GM12878 (cell line): ENCODE data around the gene FAS. TPM values are rescaled to one million over a fixed set of nuclear protein-coding genes. Genes with fewer than 3 reads are reported as not detected.

ENCODE experiments used
- ATAC-seq: fragments of 200-7000 bp; cut with Tn5 transposase; 3 replicates; pipeline ENCODE4 v1.9.1; 2020; ENCODE audit warnings: mild to moderate bottlenecking, moderate library complexity
- BruUV-seq: library from RNA; stranded (reverse); fragments of 400-500 nt; replicated peaks from 2 replicates; lab custom pipeline; 2021; lab: Mats Ljungman, UMichigan
- CTCF ChIA-PET: fragments of 300-600 bp; sonication (Branson Sonifier 250); formaldehyde crosslinking; extraction: SDS; loops from one replicate; lab custom pipeline; 2021; ENCODE audit warnings: inconsistent platforms; lab: Yijun Ruan, JAX
- POLR2A ChIA-PET: fragments of 350-600 bp; formaldehyde crosslinking; extraction: SDS; loops from one replicate; lab custom pipeline; 2021; ENCODE audit warnings: inconsistent platforms; lab: Charles Lee
- RAD21 ChIA-PET: fragments of 300-600 bp; sonication (Branson Sonifier 250); formaldehyde crosslinking; loops from one replicate; lab custom pipeline; 2023; ENCODE audit warnings: antibody characterized with exemption; ENCODE audit not compliant: unreplicated experiment; lab: Charles Lee
- SMC1A ChIA-PET: fragments of 300-600 bp; sonication (Branson Sonifier 250); formaldehyde crosslinking; loops from one replicate; lab custom pipeline; 2023; ENCODE audit not compliant: unreplicated experiment, uncharacterized antibody; lab: Charles Lee
- DNase-seq: peaks from one replicate; pipeline ENCODE4 v3.0.0-alpha.2; 2011; ENCODE audit warnings: low read depth, low spot score
- FAIRE-seq: peaks from 3 replicates; lab custom pipeline; 2011; peaks lifted over from hg19 to GRCh38; lab: Jason Lieb, UNC
- H2AFZ ChIP-seq: 2 replicates; pipeline ENCODE4 v1.6.0; 2011; ENCODE audit warnings: low read depth, low read length, control low read depth; ENCODE audit not compliant: control insufficient read depth
- H3K27ac ChIP-seq: 2 replicates; pipeline ENCODE4 v1.5.1; 2011; ENCODE audit warnings: control low read depth; ENCODE audit not compliant: control insufficient read depth, insufficient read depth
- H3K27me3 ChIP-seq, 2 experiments: replicated peaks in 1 of 2; 2 replicates each; pipeline versions ENCODE4 v1.6.0 to v1.6.1; 2011; ENCODE audit warnings: low read length in 1 of 2; ENCODE audit not compliant: control insufficient read depth in 2 of 2, insufficient read depth in 2 of 2
- H3K36me3 ChIP-seq, 2 experiments: 2 replicates each; pipeline ENCODE4 v1.5.1; 2011; ENCODE audit warnings: low read length in 1 of 2; ENCODE audit not compliant: control insufficient read depth in 2 of 2, insufficient read depth in 2 of 2
- H3K4me1 ChIP-seq: 2 replicates; pipeline ENCODE4 v1.6.1; 2011; ENCODE audit warnings: mild to moderate bottlenecking, low read length, moderate library complexity, mixed read lengths; ENCODE audit not compliant: control insufficient read depth, insufficient read depth
- H3K4me2 ChIP-seq: 2 replicates; pipeline ENCODE4 v1.6.0; 2011; ENCODE audit warnings: control low read depth; ENCODE audit not compliant: control insufficient read depth, insufficient read depth
- H3K4me3 ChIP-seq: fragments of 200-600 bp; sonication (generic); 2 replicates; pipeline ENCODE4 v1.5.1; 2016
- H3K79me2 ChIP-seq: 2 replicates; pipeline ENCODE4 v1.6.0; 2011; ENCODE audit warnings: low read length; ENCODE audit not compliant: control insufficient read depth, insufficient read depth
- H3K9ac ChIP-seq: 2 replicates; pipeline ENCODE4 v1.8.0; 2011; ENCODE audit warnings: low read length, control low read depth, mixed read lengths; ENCODE audit not compliant: control insufficient read depth, insufficient read depth
- H3K9me3 ChIP-seq: replicated peaks from 3 replicates; pipeline ENCODE4 v1.5.1; 2011; ENCODE audit warnings: mild to moderate bottlenecking, low read length; ENCODE audit not compliant: control insufficient read depth, insufficient read depth
- H4K20me1 ChIP-seq: 2 replicates; pipeline ENCODE4 v1.6.0; 2011; ENCODE audit not compliant: control insufficient read depth, insufficient read depth
- DPF2 ChIP-seq: fragments of 450-650 bp; IDR thresholded peaks from 2 replicates; pipeline ENCODE4 v1.6.1; 2017; ENCODE audit warnings: mild to moderate bottlenecking
- MEF2B ChIP-seq: fragments of 450-650 bp; IDR thresholded peaks from 2 replicates; pipeline ENCODE4 v1.6.1; 2018; ENCODE audit warnings: mild to moderate bottlenecking, moderate library complexity; ENCODE audit not compliant: partially characterized antibody, poor library complexity, severe bottlenecking
- MTA2 ChIP-seq: fragments of 450-650 bp; IDR thresholded peaks from 2 replicates; pipeline ENCODE4 v1.6.1; 2016; ENCODE audit warnings: low read depth, mild to moderate bottlenecking, moderate library complexity
- PAX8 ChIP-seq: fragments of 450-650 bp; IDR thresholded peaks from 2 replicates; pipeline ENCODE4 v1.6.1; 2017; ENCODE audit warnings: mild to moderate bottlenecking, moderate library complexity
- POU2F2 ChIP-seq: IDR thresholded peaks from 3 replicates; pipeline ENCODE4 v1.6.1; 2011; ENCODE audit warnings: low read depth, mild to moderate bottlenecking, low read length, borderline replicate concordance
- SPI1 ChIP-seq: IDR thresholded peaks from 2 replicates; pipeline ENCODE4 v1.6.1; 2011; ENCODE audit warnings: low read depth, mild to moderate bottlenecking, low read length, moderate library complexity, borderline replicate concordance; ENCODE audit not compliant: insufficient read depth
- WGBS: methylation state at CpG from one replicate; pipeline ENCODE4 v1.1.6; 2016; ENCODE audit warnings: low lambda C conversion rate; ENCODE audit not compliant: insufficient replicate concordance, insufficient coverage; ENCODE audit errors: missing lambda C conversion rate; 5-methylcytosine and 5-hydroxymethylcytosine counted together
- in situ Hi-C: fragments of 300-500 bp; cut with MboI; formaldehyde crosslinking; loops from 9 replicates; pipeline ENCODE4 v1.14.3; 2018; ENCODE audit warnings: mixed read lengths
- intact Hi-C: fragments of 100-400 bp; cut with micrococcal nuclease; formaldehyde crosslinking; loops from one replicate; pipeline ENCODE4 v1.14.2; 2022; ENCODE audit not compliant: unreplicated experiment
- polyA plus RNA-seq, 11 experiments: library from polyadenylated mRNA; depleted of rRNA in 4 of 11; unstranded in 6 of 11; stranded (reverse) in 5 of 11; fragments of >200 nt; fragmentation: Nextera tagmentation in 4 of 11; fragmentation: Illumina TruSeq in 1 of 11; extraction: Ambion mirVana in 4 of 11; extraction: Trizol in 1 of 11; gene quantifications; 1 replicate in 1 of 11; 2 replicates in 10 of 11; pipeline versions ENCODE4 v1.2.1 to v1.2.3, GENCODE V29; 2011 to 2016; ENCODE audit warnings: inconsistent platforms in 2 of 11, missing spikeins in 2 of 11, low read depth in 1 of 11
- total RNA-seq, 4 experiments: library from RNA; depleted of rRNA in 3 of 4; stranded (reverse); fragments of >200 nt in 3 of 4; fragmentation: Illumina TruSeq in 1 of 4; extraction: Trizol in 1 of 4; gene quantifications; 2 replicates each; pipeline versions ENCODE4 v1.2.1 to v1.2.3, GENCODE V29; 2013 to 2021
- TF ChIP-seq, protein P1 (sequence below): fragments of 450-650 bp; IDR thresholded peaks from 2 replicates; pipeline ENCODE4 v1.6.1; 2016; ENCODE audit warnings: mild to moderate bottlenecking
- TF ChIP-seq, protein P2 (sequence below): fragments of 450-650 bp; IDR thresholded peaks from 2 replicates; pipeline ENCODE4 v1.6.1; 2014; ENCODE audit warnings: mild to moderate bottlenecking
- TF ChIP-seq, protein P3 (sequence below): IDR thresholded peaks from 2 replicates; pipeline ENCODE4 v1.6.1; 2011; ENCODE audit warnings: mild to moderate bottlenecking, low read depth, low read length, moderate library complexity; ENCODE audit not compliant: insufficient replicate concordance

FAS gene
- total and polyA plus RNA-seq, 10 of the 15 experiments (the other 5 are each of a cell fraction or from before 2014, with no cell fraction given), result 50.1 to 147 (median 69.9) TPM

DNA sequence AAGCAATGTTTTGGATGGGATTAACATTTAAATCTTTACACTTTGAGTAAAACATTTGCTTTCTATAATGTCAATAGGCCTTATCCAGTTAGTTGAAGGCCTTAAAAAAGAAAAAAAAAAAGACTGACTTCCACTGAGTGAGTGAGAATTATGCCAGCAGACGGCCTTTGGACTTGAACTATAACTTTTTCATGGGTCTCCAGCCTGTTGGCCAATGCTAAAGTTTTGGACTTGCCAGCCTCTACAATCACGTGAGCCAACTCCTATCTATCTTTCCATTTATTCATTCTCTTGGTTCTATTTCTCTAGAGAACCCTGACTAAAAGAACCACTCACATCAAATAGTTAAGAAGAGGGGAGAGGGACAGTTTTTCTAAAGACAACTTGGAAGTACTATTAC lies 2.8 kb upstream of the FAS start:
- H3K9ac ChIP-seq, result no peak overlapping the region
- intact Hi-C loops (loop anchor here (1.0 kb wide), 1 partner anchor 53 kb away; no protein-coding TSS in a partner anchor), in situ Hi-C loops (no loop called here)
- H3K4me1 ChIP-seq, result peaks cover 10% of the 10 kb centered on the region
- H3K4me2 ChIP-seq, result peak overlapping the region; percentile 45
- ChIA-PET CTCF (interaction anchor here (0.6 to 10.6 kb wide), 54 partner anchors 8 to 745 kb away, joined by 3 to 250 read pairs (median 6); partner anchors contain the start of genes CH25H, IFIT5 and STAMBPL1), SMC1A (interaction anchor here (0.6 to 8.7 kb wide), 30 partner anchors 9 to 423 kb away, joined by 3 to 114 read pairs (median 5); partner anchors contain the start of gene CH25H), RAD21 (interaction anchor here (0.7 to 2.1 kb wide), 32 partner anchors 8 to 261 kb away, joined by 3 to 39 read pairs (median 5); partner anchors contain the start of gene CH25H), POLR2A (interaction anchor here (1.0 to 1.8 kb wide), 5 partner anchors 9 to 55 kb away, joined by 3 to 8 read pairs (median 5); no protein-coding TSS in a partner anchor)
- H3K27ac ChIP-seq, result peak overlapping the region; percentile 7; the same call in 1 of the 2 replicates
- BruUV-seq, result no TSS peak
- H3K4me3 ChIP-seq, result no peak overlapping the region
- no peaks in the 10 kb centered on the region for H4K20me1 ChIP-seq
- H3K79me2 ChIP-seq, result peaks cover 42% of the 10 kb centered on the region
- DNase-seq, result no peak
- no peak overlapping the region for H2AFZ ChIP-seq
- ATAC-seq, result no peak
- no peaks in the 10 kb centered on the region for H3K9me3 ChIP-seq
- no peak for FAIRE-seq
- no peaks in the 10 kb centered on the region for H3K36me3 ChIP-seq
- WGBS, result 55% methylated on average over 2 of the region's 2 CpGs
- no peaks in the 10 kb centered on the region for H3K27me3 ChIP-seq
- TF ChIP-seq PAX8, result no peak

DNA sequence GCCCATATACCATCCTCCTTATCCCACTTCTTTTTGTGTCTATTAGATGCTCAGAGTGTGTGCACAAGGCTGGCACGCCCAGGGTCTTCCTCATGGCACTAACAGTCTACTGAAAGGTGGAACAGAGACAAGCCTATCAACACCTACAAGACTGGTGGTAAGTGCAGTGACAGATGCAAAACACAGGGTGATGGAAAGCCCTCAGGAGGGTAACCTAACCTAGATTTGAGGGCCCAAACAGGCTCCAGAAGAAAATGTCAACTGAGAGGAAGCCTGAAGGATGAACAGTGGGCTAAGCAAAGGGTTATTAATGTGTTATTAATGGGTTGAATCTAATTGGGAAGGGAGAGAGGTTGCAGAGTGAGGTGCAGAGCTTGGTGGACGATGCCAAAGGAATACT lies 1.2 kb upstream of the FAS start:
- Histone ChIP-seq H3K9ac (no peak overlapping the region), H3K9me3 (no peaks in the 10 kb centered on the region), H4K20me1 (no peaks in the 10 kb centered on the region), H3K36me3 (no peaks in the 10 kb centered on the region), H3K27ac (no peak overlapping the region), H3K4me3 (peak overlapping the region; percentile 83), H3K27me3 (no peaks in the 10 kb centered on the region), H3K4me1 (peaks cover 10% of the 10 kb centered on the region), H3K4me2 (peak overlapping the region; percentile 81), H3K79me2 (peaks cover 58% of the 10 kb centered on the region), H2AFZ (no peak overlapping the region)
- intact Hi-C loops (no loop called here), in situ Hi-C loops (no loop called here)
- RAD21 ChIA-PET, result interaction anchor here (1.1 to 9.1 kb wide), 13 partner anchors 10 to 255 kb away, joined by 3 to 66 read pairs (median 10); no protein-coding TSS in a partner anchor
- 41% methylated on average over 2 of the region's 2 CpGs for WGBS
- SMC1A ChIA-PET, result interaction anchor here (0.7 to 8.7 kb wide), 22 partner anchors 9 to 343 kb away, joined by 3 to 114 read pairs (median 4); no protein-coding TSS in a partner anchor
- FAIRE-seq (no peak), DNase-seq (no peak), ATAC-seq (peak; percentile 9)
- POLR2A ChIA-PET, result interaction anchor here (1.1 to 4.7 kb wide), 10 partner anchors 9 to 174 kb away, joined by 3 to 27 read pairs (median 8); no protein-coding TSS in a partner anchor
- TF ChIP-seq MTA2 (peak; percentile 35; the same call in 1 of the 2 replicates), MEF2B (peak; percentile 57), POU2F2 (peak; percentile 53; the same call in 1 of the 3 replicates), DPF2 (no peak), SPI1 (peak; percentile 13; the same call in 1 of the 2 replicates)
- TF ChIP-seq, protein P1, sequence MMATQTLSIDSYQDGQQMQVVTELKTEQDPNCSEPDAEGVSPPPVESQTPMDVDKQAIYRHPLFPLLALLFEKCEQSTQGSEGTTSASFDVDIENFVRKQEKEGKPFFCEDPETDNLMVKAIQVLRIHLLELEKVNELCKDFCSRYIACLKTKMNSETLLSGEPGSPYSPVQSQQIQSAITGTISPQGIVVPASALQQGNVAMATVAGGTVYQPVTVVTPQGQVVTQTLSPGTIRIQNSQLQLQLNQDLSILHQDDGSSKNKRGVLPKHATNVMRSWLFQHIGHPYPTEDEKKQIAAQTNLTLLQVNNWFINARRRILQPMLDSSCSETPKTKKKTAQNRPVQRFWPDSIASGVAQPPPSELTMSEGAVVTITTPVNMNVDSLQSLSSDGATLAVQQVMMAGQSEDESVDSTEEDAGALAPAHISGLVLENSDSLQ, result peak; percentile 79
- TF ChIP-seq, protein P2, sequence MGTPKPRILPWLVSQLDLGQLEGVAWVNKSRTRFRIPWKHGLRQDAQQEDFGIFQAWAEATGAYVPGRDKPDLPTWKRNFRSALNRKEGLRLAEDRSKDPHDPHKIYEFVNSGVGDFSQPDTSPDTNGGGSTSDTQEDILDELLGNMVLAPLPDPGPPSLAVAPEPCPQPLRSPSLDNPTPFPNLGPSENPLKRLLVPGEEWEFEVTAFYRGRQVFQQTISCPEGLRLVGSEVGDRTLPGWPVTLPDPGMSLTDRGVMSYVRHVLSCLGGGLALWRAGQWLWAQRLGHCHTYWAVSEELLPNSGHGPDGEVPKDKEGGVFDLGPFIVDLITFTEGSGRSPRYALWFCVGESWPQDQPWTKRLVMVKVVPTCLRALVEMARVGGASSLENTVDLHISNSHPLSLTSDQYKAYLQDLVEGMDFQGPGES, result no peak
- TF ChIP-seq, protein P3, sequence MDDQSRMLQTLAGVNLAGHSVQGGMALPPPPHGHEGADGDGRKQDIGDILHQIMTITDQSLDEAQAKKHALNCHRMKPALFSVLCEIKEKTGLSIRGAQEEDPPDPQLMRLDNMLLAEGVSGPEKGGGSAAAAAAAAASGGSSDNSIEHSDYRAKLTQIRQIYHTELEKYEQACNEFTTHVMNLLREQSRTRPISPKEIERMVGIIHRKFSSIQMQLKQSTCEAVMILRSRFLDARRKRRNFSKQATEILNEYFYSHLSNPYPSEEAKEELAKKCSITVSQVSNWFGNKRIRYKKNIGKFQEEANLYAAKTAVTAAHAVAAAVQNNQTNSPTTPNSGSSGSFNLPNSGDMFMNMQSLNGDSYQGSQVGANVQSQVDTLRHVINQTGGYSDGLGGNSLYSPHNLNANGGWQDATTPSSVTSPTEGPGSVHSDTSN, result peak; percentile 84
- CTCF ChIA-PET, result interaction anchor here (1.0 to 10.6 kb wide), 11 partner anchors 11 to 255 kb away, joined by 3 to 250 read pairs (median 9); no protein-coding TSS in a partner anchor
- BruUV-seq, result no TSS peak
